IMR-90 (cell line): ENCODE measurements around the gene SMIM5. TPM values are rescaled to one million over a fixed set of nuclear protein-coding genes. Genes with fewer than 3 reads are reported as not detected.

Source experiments
- polyA plus RNA-seq, 3 experiments: library from polyadenylated mRNA; depleted of rRNA; stranded (reverse); fragments of >200 nt; gene quantifications; 2 replicates each; pipeline ENCODE4 v1.2.3, GENCODE V29; 2012; ENCODE audit warnings: low replicate concordance in 1 of 3
- total RNA-seq: library from RNA; depleted of rRNA; stranded (reverse); fragments of >200 nt; gene quantifications from 2 replicates; pipeline ENCODE4 v1.2.3, GENCODE V29; 2012; rRNA removed

The SMIM5 gene
- total and polyA plus RNA-seq, 2 of the 4 experiments (the other 2 are of a cell fraction), result not detected

Other genes with a start within 250 kb of the SMIM5 start
- 45.0 and 49.3 TPM in 2 replicates for gene GRB2, start 227.8 kb upstream of the SMIM5 start, total RNA-seq
- gene GRB2, start 227.8 kb upstream of the SMIM5 start, polyA plus RNA-seq (2012; rRNA removed), result 56.9 and 62.1 TPM in 2 replicates
- 8.4 and 11.4 TPM in 2 replicates for gene TMEM94, start 176.8 kb upstream of the SMIM5 start, total RNA-seq
- 59.2 and 64.7 TPM in 2 replicates for gene TMEM94, start 176.8 kb upstream of the SMIM5 start, polyA plus RNA-seq (2012; rRNA removed)
- 2.2 and 2.9 TPM in 2 replicates for gene CASKIN2, start 117.9 kb upstream of the SMIM5 start, total RNA-seq
- gene CASKIN2, start 117.9 kb upstream of the SMIM5 start, polyA plus RNA-seq (2012; rRNA removed), result 6.9 and 7.5 TPM in 2 replicates
- 6.4 and 7.2 TPM in 2 replicates for gene TSEN54, start 116.9 kb upstream of the SMIM5 start, total RNA-seq
- 14.9 and 16.2 TPM in 2 replicates for gene TSEN54, start 116.9 kb upstream of the SMIM5 start, polyA plus RNA-seq (2012; rRNA removed)
- 0.54 and 0.56 TPM in 2 replicates for gene LLGL2, start 107.7 kb upstream of the SMIM5 start, total RNA-seq
- gene LLGL2, start 107.7 kb upstream of the SMIM5 start, polyA plus RNA-seq (2012; rRNA removed), result 0.53 and 0.72 TPM in 2 replicates
- gene MYO15B, start 45.6 kb upstream of the SMIM5 start, total RNA-seq, result 0.18 TPM in 1 of 2 replicates, not detected in the other
- gene MYO15B, start 45.6 kb upstream of the SMIM5 start, polyA plus RNA-seq (2012; rRNA removed), result 0.43 and 0.65 TPM in 2 replicates
- gene RECQL5, start 33.7 kb downstream of the SMIM5 start, total RNA-seq, result 7.3 and 8.6 TPM in 2 replicates
- 17.4 and 23.7 TPM in 2 replicates for gene RECQL5, start 33.7 kb downstream of the SMIM5 start, polyA plus RNA-seq (2012; rRNA removed)
- gene SAP30BP, start 33.9 kb downstream of the SMIM5 start, total RNA-seq, result 70.4 and 82.5 TPM in 2 replicates
- 134 and 139 TPM in 2 replicates for gene SAP30BP, start 33.9 kb downstream of the SMIM5 start, polyA plus RNA-seq (2012; rRNA removed)
- gene ITGB4, start 88.0 kb downstream of the SMIM5 start, total RNA-seq, result under 0.01 TPM in 1 of 2 replicates, not detected in the other
- gene ITGB4, start 88.0 kb downstream of the SMIM5 start, polyA plus RNA-seq (2012; rRNA removed), result 0.27 and 0.39 TPM in 2 replicates
- gene GALK1, start 131.8 kb downstream of the SMIM5 start, total RNA-seq, result 18.9 and 21.9 TPM in 2 replicates
- gene GALK1, start 131.8 kb downstream of the SMIM5 start, polyA plus RNA-seq (2012; rRNA removed), result 19.9 and 28.7 TPM in 2 replicates
- 15.4 and 15.8 TPM in 2 replicates for gene UNK, start 151.4 kb downstream of the SMIM5 start, total RNA-seq
- 16.9 and 17.3 TPM in 2 replicates for gene UNK, start 151.4 kb downstream of the SMIM5 start, polyA plus RNA-seq (2012; rRNA removed)
- gene UNC13D, start 211.0 kb downstream of the SMIM5 start, total RNA-seq, result under 0.01 TPM in 1 of 2 replicates, not detected in the other
- gene UNC13D, start 211.0 kb downstream of the SMIM5 start, polyA plus RNA-seq (2012; rRNA removed), result 0.31 and 0.52 TPM in 2 replicates
- 7.8 and 9.0 TPM in 2 replicates for gene WBP2, start 221.9 kb downstream of the SMIM5 start, total RNA-seq
- 35.5 and 36.7 TPM in 2 replicates for gene WBP2, start 221.9 kb downstream of the SMIM5 start, polyA plus RNA-seq (2012; rRNA removed)
- 1.4 TPM in 2 replicates for gene TRIM47, start 245.1 kb downstream of the SMIM5 start, total RNA-seq
- 7.2 and 7.5 TPM in 2 replicates for gene TRIM47, start 245.1 kb downstream of the SMIM5 start, polyA plus RNA-seq (2012; rRNA removed)